ENCODE data around the gene CCL5.

CCL5 gene

DNA sequence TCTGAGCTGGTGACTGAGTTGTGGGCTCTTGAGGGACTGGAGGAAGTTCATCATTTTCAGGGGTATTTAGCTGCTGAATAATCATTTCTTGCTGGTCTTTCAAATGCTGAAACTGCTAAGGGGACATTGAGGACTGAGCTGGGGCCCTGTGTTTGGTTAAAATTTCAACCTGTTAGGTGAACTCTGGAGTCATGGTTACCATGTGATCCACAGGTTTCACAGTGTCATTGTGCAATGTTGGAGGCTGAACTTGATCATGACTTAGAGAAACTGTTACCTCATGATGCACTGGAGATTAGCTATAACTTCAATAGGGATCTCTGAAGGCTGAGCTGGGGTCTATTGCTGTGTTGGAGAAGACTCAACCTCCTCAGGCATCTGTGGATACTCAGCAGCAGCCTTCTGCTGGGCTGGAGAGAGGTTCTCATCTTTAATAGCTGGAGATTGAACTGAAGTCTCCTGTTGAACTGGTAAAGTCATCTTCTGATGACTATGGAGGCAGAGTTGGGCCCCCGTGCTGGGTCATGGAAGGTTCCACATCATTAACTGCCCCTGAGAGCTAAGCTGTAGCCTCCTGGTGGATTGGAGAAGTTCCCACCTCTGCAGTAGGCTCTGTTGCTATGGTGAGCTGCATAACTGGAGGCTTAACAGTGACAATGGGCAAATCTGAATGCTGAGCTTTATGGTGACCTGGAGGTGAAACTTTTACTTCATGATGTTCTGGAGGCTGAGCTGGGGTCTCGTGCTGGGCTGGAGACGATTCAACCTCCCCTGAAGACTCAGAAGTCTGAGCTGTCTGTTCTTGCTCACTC, 35.2 kb upstream of the CCL5 start:
- Histone ChIP-seq H3K27ac (replicated peaks) (no peak overlapping the region), H3K4me3 (replicated peaks; ENCODE audit: insufficient read depth, low read length) (no peak overlapping the region)
- peak; percentile 23 to 26 for DNase-seq (ENCODE audit: low read depth in 1 of 2, low spot score in 1 of 2)

DNA sequence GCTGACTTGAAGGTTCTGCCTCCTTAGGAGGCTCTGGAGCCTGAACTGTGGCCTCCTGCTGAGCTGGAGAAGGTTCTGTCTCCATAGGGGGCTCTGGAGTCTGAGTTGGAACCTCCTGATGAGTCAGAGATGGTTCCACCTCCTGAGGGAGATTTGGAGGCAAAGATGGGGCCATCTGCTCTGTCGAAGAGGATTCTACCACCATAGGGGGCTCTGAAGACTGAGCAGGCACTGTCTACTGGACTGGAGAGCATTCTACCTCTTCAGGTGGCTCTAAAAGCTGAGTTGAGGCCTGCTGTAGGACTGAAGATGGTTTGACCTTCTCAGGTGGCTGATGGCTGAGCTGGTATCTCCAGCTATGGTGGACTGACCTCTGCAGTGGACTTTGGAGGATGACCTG, 34.2 kb upstream of the CCL5 start:
- TF ChIP-seq SPI1 (IDR thresholded peaks at IDR 0.05; ENCODE audit: borderline replicate concordance, low read depth), result no peak
- no peak for TF ChIP-seq GABPA (IDR thresholded peaks at IDR 0.05; ENCODE audit: low read depth)
- TF ChIP-seq POLR2AphosphoS5 (IDR thresholded peaks at IDR 0.05; ENCODE audit: low read depth), result no peak
- TF ChIP-seq, protein P1, sequence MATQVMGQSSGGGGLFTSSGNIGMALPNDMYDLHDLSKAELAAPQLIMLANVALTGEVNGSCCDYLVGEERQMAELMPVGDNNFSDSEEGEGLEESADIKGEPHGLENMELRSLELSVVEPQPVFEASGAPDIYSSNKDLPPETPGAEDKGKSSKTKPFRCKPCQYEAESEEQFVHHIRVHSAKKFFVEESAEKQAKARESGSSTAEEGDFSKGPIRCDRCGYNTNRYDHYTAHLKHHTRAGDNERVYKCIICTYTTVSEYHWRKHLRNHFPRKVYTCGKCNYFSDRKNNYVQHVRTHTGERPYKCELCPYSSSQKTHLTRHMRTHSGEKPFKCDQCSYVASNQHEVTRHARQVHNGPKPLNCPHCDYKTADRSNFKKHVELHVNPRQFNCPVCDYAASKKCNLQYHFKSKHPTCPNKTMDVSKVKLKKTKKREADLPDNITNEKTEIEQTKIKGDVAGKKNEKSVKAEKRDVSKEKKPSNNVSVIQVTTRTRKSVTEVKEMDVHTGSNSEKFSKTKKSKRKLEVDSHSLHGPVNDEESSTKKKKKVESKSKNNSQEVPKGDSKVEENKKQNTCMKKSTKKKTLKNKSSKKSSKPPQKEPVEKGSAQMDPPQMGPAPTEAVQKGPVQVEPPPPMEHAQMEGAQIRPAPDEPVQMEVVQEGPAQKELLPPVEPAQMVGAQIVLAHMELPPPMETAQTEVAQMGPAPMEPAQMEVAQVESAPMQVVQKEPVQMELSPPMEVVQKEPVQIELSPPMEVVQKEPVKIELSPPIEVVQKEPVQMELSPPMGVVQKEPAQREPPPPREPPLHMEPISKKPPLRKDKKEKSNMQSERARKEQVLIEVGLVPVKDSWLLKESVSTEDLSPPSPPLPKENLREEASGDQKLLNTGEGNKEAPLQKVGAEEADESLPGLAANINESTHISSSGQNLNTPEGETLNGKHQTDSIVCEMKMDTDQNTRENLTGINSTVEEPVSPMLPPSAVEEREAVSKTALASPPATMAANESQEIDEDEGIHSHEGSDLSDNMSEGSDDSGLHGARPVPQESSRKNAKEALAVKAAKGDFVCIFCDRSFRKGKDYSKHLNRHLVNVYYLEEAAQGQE (IDR thresholded peaks at IDR 0.05; ENCODE audit: insufficient replicate concordance, low read depth), result no peak
- TF ChIP-seq, protein P2, sequence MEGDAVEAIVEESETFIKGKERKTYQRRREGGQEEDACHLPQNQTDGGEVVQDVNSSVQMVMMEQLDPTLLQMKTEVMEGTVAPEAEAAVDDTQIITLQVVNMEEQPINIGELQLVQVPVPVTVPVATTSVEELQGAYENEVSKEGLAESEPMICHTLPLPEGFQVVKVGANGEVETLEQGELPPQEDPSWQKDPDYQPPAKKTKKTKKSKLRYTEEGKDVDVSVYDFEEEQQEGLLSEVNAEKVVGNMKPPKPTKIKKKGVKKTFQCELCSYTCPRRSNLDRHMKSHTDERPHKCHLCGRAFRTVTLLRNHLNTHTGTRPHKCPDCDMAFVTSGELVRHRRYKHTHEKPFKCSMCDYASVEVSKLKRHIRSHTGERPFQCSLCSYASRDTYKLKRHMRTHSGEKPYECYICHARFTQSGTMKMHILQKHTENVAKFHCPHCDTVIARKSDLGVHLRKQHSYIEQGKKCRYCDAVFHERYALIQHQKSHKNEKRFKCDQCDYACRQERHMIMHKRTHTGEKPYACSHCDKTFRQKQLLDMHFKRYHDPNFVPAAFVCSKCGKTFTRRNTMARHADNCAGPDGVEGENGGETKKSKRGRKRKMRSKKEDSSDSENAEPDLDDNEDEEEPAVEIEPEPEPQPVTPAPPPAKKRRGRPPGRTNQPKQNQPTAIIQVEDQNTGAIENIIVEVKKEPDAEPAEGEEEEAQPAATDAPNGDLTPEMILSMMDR (IDR thresholded peaks at IDR 0.05; ENCODE audit: insufficient read depth, low read length), result no peak
- no peak for DNase-seq (ENCODE audit: low read depth in 1 of 2, low spot score in 1 of 2)
- no peak overlapping the region for H3K4me3 ChIP-seq (replicated peaks; ENCODE audit: insufficient read depth, low read length)
- H3K27ac ChIP-seq (replicated peaks), result no peak overlapping the region
- H3K27me3 ChIP-seq (ENCODE audit: insufficient read depth, poor library complexity, severe bottlenecking), result no peaks in the 10 kb centered on the region

More for the DNA sequence above, 35.2 kb upstream of the CCL5 start:
- TF ChIP-seq POLR2AphosphoS5 (IDR thresholded peaks at IDR 0.05; ENCODE audit: low read depth), result no peak
- TF ChIP-seq, protein P2 (IDR thresholded peaks at IDR 0.05; ENCODE audit: insufficient read depth, low read length), result no peak
- no peak for TF ChIP-seq SPI1 (IDR thresholded peaks at IDR 0.05; ENCODE audit: borderline replicate concordance, low read depth)
- TF ChIP-seq GABPA (IDR thresholded peaks at IDR 0.05; ENCODE audit: low read depth), result no peak
- TF ChIP-seq, protein P1 (IDR thresholded peaks at IDR 0.05; ENCODE audit: insufficient replicate concordance, low read depth), result no peak
- H3K27me3 ChIP-seq (ENCODE audit: insufficient read depth, poor library complexity, severe bottlenecking), result no peaks in the 10 kb centered on the region

DNA sequence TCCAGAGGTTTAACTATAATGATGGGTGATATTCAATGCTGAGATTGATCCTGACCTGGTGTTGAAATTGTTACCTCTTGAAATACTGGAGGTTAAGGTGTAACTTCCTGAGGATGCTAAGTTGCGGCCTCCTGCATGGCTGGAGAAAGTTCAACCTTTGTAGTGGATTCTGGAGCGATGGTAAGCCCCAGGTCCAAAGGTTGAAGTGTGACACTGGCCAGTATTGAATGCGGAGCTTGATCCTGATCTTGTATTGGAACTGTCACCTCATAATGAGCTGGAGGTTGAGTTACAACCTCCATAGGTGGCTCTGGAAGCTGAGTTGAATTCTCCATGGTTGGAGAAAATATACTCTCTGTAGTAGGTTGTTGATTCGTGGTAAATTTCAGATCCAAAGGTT, 33.4 kb upstream of the CCL5 start:
- H3K27ac ChIP-seq (replicated peaks), result no peak overlapping the region
- no peak for TF ChIP-seq GABPA (IDR thresholded peaks at IDR 0.05; ENCODE audit: low read depth)
- TF ChIP-seq POLR2AphosphoS5 (IDR thresholded peaks at IDR 0.05; ENCODE audit: low read depth), result no peak
- TF ChIP-seq SPI1 (IDR thresholded peaks at IDR 0.05; ENCODE audit: borderline replicate concordance, low read depth), result no peak
- TF ChIP-seq, protein P2 (IDR thresholded peaks at IDR 0.05; ENCODE audit: insufficient read depth, low read length), result no peak
- TF ChIP-seq, protein P1 (IDR thresholded peaks at IDR 0.05; ENCODE audit: insufficient replicate concordance, low read depth), result no peak

More for the DNA sequence above, 33.4 kb upstream of the CCL5 start:
- Histone ChIP-seq H3K27me3 (ENCODE audit: insufficient read depth, poor library complexity, severe bottlenecking) (no peaks in the 10 kb centered on the region), H3K4me3 (replicated peaks; ENCODE audit: insufficient read depth, low read length) (no peak overlapping the region)
- DNase-seq (ENCODE audit: low read depth in 1 of 2, low spot score in 1 of 2), result no peak
